Measurements from ENCODE around the gene SORD.

The SORD gene

DNA sequence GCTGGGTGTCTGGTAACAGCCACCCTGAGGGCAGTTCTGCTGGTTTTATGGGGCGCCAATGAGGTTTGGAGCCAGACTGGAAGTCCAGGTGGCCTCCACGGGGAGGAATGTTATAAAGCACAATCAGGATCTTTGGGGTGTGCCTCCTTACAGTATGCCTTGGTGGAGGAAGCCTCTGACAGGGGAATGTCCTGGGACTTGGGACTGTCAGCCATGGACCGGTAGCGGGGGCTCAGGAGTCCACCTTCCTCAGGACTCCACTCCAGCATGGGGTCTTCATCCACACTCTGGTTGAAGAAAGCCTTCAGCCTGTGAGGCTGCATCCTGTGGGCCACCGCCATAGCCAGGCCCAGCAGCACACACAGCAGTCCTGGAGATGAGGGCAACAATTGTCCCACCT, 96.0 kb downstream of the SORD start:
- DNase-seq (ENCODE audit: low spot score): no peak
- H3K27ac ChIP-seq: no peak overlapping the region
- H3K4me3 ChIP-seq: no peak overlapping the region
- TF ChIP-seq, protein P1, sequence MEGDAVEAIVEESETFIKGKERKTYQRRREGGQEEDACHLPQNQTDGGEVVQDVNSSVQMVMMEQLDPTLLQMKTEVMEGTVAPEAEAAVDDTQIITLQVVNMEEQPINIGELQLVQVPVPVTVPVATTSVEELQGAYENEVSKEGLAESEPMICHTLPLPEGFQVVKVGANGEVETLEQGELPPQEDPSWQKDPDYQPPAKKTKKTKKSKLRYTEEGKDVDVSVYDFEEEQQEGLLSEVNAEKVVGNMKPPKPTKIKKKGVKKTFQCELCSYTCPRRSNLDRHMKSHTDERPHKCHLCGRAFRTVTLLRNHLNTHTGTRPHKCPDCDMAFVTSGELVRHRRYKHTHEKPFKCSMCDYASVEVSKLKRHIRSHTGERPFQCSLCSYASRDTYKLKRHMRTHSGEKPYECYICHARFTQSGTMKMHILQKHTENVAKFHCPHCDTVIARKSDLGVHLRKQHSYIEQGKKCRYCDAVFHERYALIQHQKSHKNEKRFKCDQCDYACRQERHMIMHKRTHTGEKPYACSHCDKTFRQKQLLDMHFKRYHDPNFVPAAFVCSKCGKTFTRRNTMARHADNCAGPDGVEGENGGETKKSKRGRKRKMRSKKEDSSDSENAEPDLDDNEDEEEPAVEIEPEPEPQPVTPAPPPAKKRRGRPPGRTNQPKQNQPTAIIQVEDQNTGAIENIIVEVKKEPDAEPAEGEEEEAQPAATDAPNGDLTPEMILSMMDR (IDR thresholded peaks at IDR 0.05): no peak

DNA sequence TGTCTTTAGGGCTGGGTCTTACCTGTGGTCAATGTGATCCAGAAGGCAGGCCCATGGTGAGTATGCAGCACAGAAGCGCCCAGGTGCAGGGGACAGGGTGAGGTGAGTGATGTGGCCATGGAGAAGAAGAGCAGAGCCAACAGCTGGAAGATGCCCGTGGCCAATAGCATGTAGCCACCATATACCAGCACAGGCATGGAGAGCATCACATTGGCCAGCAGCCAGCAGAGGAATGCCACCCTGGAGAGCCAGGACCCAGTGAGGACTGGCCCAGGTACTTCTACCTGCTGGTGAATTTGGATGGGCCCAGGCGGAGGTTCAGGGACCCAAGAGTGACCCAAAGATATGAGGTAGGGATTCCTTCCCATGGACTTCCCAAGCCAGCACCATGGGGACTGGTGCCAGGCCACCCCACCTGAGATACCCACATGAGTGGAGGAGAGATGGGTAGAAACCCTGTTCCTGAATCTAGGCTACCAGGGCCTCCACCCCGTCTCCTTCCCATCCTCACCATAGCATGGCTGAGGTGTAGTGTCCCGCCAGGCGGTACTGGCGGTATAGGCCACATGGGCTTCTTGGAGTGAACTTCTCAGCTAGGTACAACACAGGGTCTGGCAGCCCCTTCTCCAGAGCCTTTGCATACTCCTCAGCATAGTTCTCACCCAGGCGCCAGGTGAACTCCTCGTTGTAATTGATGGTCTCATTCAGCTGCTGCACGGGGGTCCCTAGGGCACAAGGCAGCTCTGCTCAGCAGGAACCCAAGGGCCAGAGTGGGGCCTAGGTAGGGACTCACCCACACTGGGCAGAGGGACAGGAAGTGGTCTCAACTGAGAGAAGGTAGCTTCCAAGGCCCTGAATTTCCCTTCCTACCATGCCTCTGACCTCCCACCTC, 97.3 kb downstream of the SORD start:
- no peak overlapping the region for H3K4me3 ChIP-seq
- no peak overlapping the region for H3K27ac ChIP-seq
- TF ChIP-seq, protein P1 (IDR thresholded peaks at IDR 0.05): no peak
- no peak for DNase-seq (ENCODE audit: low spot score)

DNA sequence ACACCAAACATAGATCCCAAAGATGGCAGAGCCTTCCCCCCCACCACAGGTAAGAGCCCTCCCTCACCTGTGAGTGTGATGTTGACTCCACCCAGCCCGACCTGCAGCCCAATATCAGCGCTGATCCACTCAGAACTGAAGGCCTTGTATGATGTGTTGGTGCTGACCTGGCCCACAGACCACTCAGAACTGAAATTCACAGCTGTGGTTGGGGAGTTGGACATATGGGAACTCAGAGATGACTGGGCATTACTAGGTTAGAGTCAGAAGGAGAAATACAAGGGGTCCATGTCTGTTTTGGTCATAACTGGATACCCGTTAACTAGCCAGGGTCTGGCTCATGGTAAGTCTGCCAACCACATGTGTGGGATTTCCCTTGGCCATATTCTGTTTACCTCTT, 98.0 kb downstream of the SORD start:
- Histone ChIP-seq H3K4me3 (no peak overlapping the region), H3K27ac (no peak overlapping the region)
- DNase-seq (ENCODE audit: low spot score): no peak
- TF ChIP-seq, protein P1 (IDR thresholded peaks at IDR 0.05): no peak

DNA sequence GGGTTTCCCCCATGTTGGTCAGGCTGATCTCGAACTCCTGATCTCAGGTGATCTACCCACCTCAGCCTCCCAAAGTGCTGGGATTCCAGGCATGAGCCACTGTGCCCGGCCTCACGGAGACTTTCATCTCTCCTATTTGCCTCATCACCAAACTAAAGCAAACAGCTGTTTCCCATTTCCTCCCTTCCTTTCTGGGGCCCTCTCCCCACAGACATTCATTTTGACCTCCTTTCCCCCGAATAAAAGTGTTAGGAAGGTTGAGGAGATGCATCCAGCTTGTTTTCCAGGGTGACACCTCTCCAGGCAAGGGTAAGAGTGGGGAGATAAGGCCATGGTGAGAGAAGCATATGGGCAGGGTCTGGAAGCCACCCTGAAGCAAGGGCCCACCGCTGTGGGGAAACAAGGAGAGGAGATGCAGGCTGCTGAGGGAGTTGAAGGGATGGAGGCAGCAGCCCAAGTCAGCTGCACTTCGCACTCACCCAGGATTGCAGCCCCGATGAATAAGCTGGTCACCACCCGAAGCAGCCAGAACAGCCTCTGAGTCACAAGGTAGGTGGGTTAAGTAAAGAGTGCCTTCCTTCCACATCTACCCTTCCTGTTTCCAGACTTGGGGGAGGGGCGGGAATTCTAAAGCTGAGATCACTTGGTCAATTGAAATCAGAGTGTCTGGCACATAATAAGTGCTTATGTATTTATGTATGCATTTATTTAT, 98.9 kb downstream of the SORD start:
- H3K4me3 ChIP-seq: no peak overlapping the region
- TF ChIP-seq, protein P1 (IDR thresholded peaks at IDR 0.05): no peak

DNA sequence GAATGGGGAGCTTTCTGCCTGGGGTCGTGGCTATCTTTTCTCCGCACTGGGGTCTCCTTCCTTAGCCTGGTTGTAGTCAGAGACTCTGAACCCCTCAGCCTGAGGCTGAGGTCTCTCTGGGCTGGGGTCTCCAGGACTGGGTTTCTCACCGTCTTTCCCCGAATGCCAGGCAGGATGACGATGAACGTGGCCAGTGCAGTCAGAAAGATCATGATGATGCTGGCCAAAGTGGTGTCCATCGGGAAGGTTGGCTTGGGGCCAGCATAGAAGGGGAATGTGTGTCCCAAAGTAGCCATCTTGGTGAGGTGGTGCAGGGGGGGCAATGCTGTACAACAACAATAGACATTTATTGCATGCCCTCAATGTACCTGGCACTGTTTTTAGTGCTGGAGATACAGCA, 99.7 kb downstream of the SORD start:
- H3K27ac ChIP-seq: no peak overlapping the region
- DNase-seq (ENCODE audit: low spot score): no peak
- TF ChIP-seq, protein P1 (IDR thresholded peaks at IDR 0.05): no peak
- H3K4me3 ChIP-seq: no peak overlapping the region

More for the DNA sequence above, 98.9 kb downstream of the SORD start:
- H3K27ac ChIP-seq: no peak overlapping the region
- DNase-seq (ENCODE audit: low spot score): no peak

DNA sequence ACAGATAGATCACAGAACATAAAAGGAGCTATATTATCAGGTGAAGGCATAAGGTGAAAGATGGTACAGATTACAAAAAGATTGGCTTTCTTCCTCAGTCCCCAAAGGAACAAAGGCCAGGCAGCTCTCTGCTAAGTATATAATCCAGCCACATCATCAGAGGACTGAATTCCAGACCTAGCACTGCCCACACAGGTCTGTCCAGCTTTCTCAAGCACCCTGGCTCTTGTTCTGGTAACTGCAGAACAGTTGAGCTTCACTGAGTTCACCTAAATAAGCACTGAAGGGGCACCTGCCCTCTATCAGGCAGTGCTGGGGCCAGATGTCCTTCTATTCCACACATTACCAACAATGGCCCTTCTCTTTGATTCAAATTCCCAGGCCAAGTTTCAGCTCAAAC, 100.4 kb downstream of the SORD start:
- H3K27ac ChIP-seq: no peak overlapping the region
- TF ChIP-seq, protein P1 (IDR thresholded peaks at IDR 0.05): no peak
- no peak overlapping the region for H3K4me3 ChIP-seq
- DNase-seq (ENCODE audit: low spot score): no peak

Measured in coronary artery (tissue), 2 donors.